GM21619 (cell line): Measurements from ENCODE around the gene NUBP2.

Experiments used
- ATAC-seq: cut with Tn5 transposase; IDR thresholded peaks from one replicate; pipeline ENCODE4 v1.9.1; 2021; ENCODE audit not compliant: unreplicated experiment

Gene NUBP2

DNA sequence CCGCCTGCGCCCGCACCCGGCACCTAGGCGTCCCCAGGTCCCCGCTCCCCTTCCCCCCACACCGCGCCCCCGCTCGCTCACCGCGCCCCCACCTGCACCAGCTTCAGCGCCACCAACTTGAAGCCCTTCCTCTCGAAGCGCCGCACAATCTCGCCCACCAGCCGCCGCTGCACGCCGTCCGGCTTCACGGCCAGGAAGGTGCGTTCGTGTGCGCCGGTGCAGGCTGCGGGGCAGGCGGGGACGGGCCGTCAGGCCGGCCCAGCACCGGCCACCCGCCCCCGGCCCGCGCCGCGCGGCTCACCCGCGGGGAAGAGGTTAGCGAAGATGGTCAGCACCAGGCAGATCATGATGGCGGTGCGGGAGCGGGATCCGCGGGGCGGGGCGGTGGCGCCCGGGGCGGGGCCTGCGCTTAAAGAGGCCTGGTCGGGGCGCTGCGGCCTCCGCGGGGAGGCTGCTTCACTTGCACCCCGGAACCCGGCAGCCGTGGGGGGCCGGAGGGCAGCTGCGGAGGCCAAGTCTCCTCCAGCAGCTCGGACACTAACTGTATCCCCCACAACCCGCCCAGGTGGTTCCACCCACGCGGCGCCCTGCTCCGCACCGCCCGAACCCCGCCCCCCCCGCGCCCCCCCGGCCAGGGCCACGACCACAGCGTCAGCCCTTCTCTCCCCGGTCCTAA is 11.4 kb upstream of the NUBP2 start, which contains the start of gene NME3:
NME3 (minus strand) TSS at position 356 of the 676 bp plus-strand sequence; CDS start at position 347, 9 bp downstream.
- ATAC-seq: no peak

DNA sequence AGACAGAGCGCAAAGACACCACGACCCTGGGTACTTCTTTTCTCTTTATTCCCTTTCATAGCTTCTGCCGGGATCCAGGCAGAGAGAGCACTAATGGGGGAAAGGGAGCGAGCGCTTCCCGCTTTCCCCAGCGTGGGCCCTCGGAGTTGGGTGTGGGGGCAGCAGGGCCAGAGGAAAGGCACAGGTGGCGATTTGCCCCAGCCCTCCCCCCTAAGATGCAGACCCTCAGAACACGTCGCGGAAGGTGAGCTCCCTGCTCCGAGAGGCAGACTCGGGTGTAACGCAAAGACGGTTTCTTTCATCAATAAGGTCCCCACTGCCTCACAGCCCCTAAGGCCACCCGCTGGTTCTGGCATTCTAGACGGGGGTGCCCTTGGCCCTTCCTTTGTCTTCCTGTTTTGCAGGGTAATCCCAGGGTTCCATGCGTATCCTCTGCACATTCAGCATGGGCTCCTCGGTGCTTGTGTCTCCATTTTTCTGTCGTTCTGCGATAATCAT is 10.8 kb upstream of the NUBP2 start:
- no peak for ATAC-seq

DNA sequence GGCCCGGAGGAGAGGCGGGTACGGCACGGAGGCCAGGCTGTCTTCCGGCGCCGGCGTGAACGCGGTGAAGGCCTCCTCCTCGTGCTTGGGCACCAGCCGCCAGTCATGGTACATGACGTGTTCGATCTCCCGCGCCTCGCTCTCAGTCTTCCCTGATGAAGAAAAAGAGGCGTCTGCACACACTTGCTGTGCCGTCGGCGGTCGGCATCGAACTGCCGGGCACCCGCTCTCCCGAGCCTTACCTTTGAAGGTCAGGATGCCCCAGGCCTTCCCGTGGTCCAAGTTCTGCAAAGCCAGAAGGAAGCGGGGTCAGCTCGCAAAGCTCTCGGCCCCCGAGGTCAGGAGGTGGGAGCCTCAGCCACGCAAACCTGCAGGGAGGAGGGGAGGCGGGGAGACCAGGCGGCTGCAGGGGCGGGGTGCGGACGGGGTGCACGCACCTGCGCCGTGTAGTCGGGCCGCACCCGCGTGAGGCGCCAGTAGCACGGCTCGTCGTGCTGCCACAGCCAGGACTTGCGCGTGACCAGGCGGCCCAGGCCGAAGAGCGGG is 10.3 kb upstream of the NUBP2 start, which contains the start of gene EME2:
EME2 (plus strand) TSS at position 449 of the 546 bp plus-strand sequence. CDS start 418 bp downstream, outside the sequence.
- ATAC-seq: peak; percentile 11

DNA sequence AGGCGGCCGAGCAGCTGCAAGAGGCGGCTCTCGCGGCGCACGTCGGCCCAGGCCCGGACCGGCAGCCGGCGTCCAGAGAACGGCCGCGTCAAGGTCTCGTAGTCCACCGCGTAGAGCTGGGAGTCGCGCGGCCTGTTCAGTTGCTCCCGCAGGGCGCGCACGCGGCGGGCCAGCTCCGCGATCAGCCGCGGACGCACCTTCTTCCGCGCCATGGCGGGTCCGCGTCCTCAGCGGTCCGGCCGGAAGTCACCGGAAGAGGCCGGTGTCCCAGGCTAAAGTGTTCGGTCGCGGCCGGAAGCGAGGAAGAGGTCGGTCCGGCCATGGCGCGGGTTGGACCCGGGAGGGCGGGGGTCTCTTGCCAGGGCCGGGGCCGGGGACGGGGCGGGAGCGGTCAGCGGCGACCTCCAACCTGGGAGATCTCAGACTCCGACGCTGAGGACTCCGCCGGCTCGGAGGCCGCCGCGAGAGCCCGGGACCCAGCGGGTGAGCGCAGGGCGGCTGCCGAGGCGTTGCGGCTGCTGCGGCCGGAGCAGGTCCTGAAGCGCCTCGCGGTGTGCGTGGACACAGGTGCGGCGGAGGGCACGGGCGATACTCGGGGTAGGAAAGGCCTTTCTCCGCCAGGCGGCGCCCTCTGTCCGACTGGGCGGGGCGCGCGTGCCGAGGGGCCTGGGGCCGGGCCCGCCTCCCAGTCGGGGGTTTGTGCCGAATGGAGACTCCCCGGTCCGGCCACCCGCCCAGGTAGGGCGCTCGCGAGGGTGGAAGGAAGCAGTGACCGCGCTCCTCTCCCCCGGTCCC is 9.7 kb upstream of the NUBP2 start, which contains the start of gene MRPS34:
MRPS34 (minus strand) TSS at position 227 of the 795 bp plus-strand sequence; CDS start at position 212, 15 bp downstream.
- peak; percentile 41 for ATAC-seq

DNA sequence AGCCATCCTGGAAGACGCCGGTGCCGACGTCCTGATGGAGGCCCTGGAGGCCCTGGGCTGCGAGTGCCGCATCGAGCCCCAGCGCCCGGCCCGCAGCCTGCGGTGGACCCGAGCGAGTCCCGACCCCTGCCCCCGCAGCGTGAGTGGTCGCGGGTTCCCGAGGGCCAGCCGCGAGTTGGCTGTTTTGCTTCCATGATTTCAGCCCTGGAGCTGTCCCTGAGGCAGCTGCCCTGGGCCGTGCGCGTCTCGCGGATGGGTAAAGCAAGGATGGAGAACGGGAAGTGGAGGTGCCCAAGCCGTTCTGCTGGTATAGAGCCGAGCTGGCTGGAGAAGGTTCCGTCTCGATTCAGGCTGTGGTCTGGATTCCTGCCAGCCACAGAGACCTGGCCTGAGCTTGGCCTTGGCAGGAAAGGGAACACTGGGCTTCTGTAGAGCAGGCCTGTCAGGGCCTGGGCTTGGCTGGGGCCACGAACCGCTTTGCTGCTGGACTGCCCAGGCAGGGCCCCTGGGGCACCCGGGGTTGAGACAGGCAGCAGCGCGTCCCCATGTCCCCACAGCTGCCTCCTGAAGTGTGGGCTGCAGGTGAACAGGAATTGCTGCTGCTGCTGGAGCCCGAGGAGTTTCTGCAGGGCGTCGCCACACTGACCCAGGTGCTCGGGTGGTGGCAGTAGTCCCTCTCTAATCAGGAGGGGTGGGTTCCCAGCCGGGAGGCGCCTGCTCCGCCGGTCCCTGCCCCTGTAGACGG is 8.9 kb upstream of the NUBP2 start:
- ATAC-seq: no peak

DNA sequence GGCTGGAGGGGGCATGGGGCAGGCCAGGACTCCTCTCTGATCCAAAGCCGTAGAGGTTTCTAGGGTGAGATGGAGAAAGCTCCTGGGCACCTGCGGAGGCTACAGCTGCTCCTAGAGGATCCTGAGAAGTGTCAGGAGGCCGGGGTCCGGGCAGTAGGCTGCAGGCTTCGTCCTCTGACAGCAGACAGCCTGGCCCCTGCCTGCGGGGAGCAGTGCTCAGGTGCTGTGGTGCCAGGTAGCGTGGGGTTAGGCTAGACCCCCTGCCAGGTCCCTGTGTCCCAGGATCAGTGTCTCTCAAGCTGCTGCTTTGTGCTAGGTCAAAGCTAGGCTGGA is 8.3 kb upstream of the NUBP2 start:
- ATAC-seq: no peak

DNA sequence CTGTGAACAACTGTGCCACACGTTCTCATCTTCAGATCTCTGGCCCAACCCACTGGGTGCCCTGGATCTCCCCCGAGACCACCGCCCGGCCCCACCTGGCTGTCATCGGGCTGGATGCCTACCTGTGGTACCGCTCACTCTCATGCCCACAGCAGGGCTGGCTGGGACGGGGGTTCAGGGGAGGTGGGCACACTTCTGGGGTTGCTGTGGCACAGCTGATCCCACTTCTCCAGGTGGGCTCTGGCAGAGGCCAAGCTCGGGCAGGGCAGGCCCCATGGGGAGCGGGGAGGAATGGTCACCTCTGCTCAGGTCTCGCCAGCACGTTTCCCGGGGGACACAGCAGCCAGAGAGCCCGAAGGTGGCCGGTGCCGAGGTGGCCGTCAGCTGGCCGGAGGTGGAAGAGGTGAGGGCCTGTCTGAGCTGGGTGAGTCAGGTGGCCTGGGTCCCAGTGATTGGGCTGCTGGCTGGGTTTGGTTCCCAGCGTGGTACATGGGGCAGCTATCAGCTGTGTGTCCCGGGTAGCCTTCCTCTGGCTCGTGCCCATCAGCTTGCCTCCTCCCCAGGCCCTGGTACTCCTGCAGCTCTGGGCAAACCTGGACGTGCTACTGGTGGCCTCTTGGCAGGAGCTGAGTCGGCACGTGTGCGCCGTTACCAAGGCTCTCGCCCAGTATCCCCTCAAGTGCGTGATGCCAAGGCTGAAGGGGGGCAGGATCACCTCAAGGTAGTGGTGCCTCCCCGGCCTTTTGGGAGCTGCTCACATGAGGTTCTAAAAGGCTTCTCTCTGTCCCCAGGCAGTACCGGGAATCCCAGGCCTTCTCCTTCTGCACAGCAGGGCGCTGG is 7.5 kb upstream of the NUBP2 start:
- ATAC-seq: no peak

DNA sequence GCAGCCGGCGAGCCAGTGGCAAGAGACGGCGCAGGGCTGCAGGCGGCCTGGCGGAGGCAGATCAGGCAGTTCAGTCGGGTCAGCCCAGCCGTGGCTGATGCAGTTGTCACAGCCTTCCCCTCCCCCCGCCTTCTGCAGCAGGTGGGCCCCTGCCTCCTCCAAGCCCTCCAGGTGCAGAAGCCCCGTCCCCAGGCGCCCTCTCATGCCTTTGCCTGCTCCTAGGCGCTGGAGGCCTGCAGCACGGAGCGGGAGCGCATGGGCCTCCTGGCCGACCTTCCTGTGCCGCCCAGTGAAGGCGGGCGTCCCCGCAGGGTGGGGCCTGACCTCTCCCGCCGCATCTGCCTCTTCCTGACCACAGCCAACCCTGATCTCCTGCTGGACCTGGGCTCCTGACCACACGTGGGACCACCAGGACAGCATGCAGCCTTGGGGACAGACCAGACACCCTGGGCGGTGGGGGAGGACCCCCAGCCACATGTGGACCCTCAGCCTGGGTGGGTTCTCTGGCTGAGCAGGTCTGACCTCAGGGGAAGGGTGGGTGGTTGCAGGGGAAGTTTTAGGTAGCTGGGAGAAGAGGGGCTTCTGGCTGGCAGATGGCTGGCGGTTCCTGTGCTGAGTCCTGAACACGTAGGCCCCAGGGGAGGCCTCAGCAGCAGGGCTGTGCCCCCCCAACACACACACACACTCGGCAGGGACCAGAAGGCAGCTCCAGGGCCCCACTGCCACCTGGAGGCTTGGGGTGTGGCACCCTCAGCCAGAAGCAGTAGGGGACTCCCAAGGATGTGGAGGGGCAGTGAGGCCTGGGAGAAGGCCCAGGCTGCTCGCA is 6.7 kb upstream of the NUBP2 start:
- no peak for ATAC-seq

DNA sequence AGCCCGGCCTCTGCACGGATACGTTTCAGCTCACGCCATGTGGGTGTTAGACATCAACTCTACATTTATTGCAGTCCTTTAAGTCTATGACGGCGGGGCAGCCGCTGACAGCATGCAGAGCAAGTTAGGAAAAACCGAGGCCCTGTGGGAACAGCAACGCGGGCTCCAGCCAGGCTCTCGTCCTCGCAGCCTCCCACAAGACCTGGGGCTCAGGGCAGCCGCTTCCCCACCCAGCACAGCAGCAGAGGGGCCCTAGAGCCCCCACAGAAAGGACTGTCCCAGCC is 6.1 kb upstream of the NUBP2 start:
- no peak for ATAC-seq

DNA sequence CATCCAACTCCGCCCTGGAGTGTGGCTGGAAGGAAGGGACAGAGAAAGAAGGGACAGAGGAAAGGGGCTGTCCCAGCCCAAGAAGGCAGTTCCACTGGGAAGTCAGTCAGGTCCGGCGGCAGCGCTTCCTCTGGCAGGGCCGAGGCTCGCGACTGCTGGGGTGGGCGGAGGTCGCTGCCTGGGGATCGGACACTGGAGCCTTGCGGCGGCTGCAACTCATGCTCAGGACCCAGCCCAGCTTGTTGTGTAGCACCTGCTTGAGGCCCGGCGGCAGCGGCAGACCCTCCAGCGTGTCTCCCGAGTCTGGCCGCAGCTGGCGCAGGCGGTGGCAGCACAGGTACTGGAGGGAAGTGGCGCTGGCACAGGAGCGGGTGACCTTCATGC is 5.8 kb upstream of the NUBP2 start:
- no peak for ATAC-seq

DNA sequence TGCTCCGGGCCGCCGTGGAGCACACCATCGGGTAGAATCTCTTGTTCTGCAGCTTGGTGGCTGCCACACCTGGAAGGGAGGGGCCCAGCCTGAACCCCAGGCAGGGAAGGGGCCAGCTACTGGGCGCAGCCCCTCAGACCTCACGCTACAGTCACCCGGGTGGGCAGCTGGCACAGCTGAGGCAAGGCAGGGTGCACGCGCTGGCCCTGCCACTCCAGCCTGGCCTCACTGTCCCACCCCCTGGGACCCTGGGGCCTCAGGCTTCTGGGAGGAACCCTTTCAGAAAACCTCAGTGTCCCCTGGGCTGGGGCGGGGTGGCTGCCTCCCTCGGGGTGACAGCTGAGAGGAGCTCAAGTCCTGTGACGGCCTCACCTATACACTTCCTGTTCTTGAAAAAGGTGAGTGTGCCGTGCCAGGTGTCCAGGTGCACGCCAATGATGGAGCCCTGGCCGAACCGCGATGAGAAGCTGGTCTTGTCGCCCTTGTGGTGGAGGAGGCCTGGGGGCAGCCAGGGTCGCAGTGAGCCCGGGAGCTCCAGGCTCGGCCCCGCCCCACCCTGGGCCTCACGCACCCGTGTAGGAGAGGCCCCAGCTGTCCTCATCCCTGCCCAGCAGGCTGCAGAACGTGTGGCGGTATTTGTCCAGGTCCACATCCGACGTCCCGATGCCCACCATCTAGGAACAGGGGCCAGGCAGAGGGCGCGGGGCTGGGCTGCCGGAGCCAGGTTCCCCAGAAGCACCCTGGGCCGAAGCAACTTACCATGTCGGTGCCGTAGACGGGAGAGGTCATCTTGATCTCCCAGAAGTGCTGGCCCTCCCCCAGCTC is 5.2 kb upstream of the NUBP2 start:
- ATAC-seq: no peak

DNA sequence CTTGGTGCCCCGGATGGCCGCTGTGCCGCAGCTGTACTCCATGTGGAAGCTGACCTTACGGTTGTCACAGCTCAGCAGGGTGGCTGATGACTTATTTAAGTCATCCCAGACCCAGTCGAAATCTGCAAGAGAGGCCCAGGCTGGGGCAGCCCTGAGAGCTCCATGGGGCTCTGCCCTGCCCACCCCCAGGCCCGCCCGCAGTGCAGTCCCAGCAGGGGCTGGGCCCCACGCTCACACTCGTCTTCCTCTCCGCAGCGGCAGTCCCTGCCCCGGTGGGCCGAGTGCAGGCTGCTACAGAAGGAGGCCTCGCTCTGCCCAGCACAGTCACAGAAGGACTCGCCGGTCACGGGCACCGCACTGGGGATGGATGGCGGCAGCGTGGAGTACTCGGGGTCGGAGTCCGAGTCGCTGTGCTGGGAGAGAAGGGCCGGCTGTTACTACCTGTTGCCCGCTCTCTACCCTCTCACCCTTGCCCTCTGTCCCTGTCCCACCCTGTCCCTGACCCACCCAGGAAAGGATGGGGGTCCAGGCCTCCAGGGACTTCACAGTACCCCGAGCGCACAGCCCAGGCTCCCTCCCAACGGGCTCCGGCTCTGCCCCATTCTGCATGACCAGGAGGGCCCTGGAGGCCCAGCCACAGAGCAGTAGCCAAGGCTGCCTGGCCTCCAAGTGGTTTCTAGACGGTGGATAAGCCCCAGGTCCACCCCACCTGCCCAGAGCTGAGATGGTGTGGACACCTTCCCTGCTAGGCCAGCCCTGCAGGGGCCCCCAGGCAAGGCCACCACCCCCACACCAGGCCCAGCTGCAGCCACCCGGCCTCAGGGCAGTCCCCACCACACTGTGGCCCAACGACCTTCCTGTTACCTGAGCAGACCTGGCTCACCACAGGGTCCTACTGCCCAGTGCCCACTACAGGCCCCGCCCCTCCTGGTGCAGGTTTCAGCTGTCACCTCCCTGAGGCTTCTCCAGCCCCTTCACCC is 4.3 kb upstream of the NUBP2 start:
- ATAC-seq: no peak

DNA sequence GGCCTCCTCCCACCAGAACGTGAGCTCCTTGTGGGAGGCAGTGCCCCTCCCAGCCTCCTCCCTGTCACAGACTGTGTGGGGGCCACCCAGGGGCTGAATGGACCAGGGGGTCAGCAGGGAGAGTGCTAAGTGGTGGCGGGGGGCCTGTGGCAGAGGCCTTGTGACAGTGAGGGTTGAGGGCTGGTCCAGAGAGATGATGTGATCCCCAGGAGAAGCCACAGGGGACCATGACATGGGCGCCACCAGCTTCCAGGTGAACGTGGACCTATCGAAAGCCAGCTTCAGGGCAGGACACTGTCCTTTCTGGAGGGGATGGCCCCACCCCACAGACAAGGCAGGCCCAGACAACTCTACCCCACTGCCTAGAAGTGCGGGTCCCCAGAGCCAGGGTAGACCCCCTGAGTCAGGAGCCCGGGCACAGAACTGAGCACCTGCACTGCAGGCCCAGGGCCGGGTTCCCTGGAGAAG is 3.5 kb upstream of the NUBP2 start:
- ATAC-seq: no peak

DNA sequence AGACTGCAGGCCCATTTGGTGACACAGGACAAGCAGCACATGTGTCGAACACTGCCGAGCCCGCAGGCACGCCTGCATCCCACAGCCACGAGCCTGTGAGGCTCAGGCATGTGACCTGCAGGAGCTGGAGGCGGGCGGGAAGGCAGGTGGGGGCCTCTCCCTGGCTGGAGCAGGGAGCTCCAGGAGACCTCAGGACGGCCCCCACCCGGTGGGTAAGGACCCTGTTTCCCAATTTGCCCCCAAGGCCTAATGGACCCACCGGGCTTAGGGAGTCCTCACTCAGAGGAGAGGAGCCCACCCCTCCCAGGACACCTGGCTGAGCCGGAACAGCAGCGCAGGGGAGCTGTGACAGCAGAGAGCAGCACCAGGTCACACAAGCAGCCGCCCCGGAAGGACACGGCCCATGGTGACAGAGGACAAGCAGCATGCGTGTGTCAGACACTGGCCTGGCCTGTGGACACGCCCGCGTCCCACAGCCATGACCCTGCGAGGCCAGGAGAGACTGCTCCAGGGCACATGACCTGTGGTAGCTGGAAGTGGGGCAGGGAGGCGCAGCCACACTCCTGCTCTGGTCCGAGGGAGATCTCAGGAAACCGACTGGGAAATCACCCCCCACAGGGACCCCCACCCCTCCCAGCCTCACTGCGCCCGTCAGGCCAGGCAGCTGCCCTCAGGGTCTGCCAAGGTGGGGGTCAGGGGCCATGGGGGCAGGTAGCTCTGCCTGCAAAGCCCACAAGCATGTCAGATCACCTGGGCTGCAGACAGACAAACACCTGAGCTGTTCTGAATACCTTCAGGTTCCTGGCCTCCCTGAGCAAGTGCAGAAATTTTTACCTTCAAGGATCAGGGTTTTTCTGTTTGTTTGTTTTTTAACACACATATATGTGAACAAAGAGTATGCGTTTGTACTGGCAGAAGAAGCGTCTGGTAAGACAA is 2.8 kb upstream of the NUBP2 start:
- ATAC-seq: no peak

DNA sequence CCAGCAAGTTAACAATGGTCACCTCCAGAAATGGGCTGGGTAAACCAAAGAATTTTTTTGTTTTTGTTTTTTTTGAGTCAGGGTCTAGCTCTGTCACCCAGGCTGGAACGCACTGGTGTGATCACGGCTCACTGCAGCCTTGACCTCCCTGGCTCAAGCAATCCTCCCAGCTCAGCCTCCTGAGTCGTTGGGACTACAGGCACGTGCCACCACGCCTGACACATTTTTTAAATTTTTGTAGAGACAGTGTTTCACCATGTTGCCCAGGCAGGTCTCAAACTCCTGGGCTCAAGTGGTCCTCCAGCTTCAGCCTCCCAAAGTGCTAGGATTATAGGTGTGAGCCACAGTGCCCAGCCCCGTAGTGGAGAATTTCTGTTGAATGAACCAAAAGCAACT is 2.1 kb upstream of the NUBP2 start:
- ATAC-seq: no peak

DNA sequence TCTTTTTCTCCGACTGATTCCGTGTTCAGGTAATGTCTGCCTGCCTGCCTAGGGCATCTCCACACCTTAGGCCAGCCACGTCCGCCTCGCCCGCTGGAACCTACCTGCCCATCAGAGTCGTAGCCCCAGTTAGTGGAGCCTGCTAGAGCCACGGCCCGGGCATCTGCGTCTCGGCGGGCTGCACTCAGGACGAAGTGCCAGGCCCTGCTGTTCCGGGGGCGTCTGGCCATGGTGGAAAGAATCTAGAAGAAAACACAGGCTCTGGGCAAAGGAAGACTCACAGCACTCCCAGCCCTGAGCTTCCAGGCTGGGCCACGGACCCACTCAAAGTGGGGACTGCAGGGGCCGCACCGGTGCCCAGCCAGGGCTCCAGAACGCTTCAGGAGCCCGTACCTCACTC is 1.5 kb upstream of the NUBP2 start:
- ATAC-seq: no peak
